ENCODE results near the gene TSHZ3. TPM values are rescaled to one million over a fixed set of nuclear protein-coding genes. Genes with fewer than 3 reads are reported as not detected.

The TSHZ3 gene
- total and polyA plus RNA-seq, 2 of the 8 experiments (the other 6 are each of a cell fraction or from before 2014, with no cell fraction given): 3.1 to 12.3 TPM

GRCh38 chr19:31361728-31362127, 12.5 kb upstream of the TSHZ3 start:
- Histone ChIP-seq H3K79me1 (ENCODE audit: low read depth, low read length) (no peaks in the 10 kb centered on the region), H4K8ac (ENCODE audit: extremely low read depth, insufficient read depth, low read length) (no peak overlapping the region; the same call in 1 of the 2 replicates), H3K23ac (ENCODE audit: insufficient read length) (no peak overlapping the region), H3K14ac (ENCODE audit: insufficient read length) (no peak overlapping the region), H2BK15ac (ENCODE audit: low read length) (no peak overlapping the region), H2BK120ac (replicated peaks; ENCODE audit: low read depth, low read length) (no peak overlapping the region), H3K56ac (replicated peaks; ENCODE audit: insufficient read length, low read depth, low read length) (no peak overlapping the region), H2BK12ac (ENCODE audit: low read depth, low read length) (no peak overlapping the region), H3K4me3 (ENCODE audit: extremely low read depth in 1 of 4, insufficient read depth in 2 of 4, low read depth in 3 of 4, low read length in 4 of 4) (no peak overlapping the region), H3K36me3 (ENCODE audit: control insufficient read depth in 2 of 4, insufficient read depth in 4 of 4, low read length in 3 of 4) (no peaks in the 10 kb centered on the region), H3K4me1 (replicated peaks in 1 of 4; ENCODE audit: control insufficient read depth in 3 of 4, insufficient read depth in 4 of 4, low read length in 3 of 4) (peaks cover 0 to 6% (median 2%) of the 10 kb centered on the region in 4 experiments; a peak in 3 of 7 replicates), H2BK20ac (ENCODE audit: low read length) (no peak overlapping the region), H3K4me2 (ENCODE audit: insufficient read depth in 1 of 2, low read depth in 2 of 2, low read length in 2 of 2) (no peak overlapping the region), H3K79me2 (ENCODE audit: control insufficient read depth in 1 of 2, insufficient read depth in 2 of 2, low read length in 2 of 2) (no peaks in the 10 kb centered on the region), H4K20me1 (replicated peaks in 1 of 2; ENCODE audit: control insufficient read depth in 1 of 2, insufficient read depth in 2 of 2, low read length in 2 of 2) (no peaks in the 10 kb centered on the region), H2AFZ (ENCODE audit: low read length) (no peak overlapping the region), H2AK5ac (ENCODE audit: low read depth, low read length) (no peak overlapping the region), H3K9me3 (ENCODE audit: insufficient read depth in 2 of 2, low read depth in 1 of 2, low read length in 1 of 2) (no peaks in the 10 kb centered on the region), H3K27me3 (replicated peaks in 1 of 4; ENCODE audit: control insufficient read depth in 3 of 4, extremely low read depth in 1 of 4, insufficient read depth in 3 of 4, low read length in 3 of 4) (peaks cover 0 to 11% (median 8%) of the 10 kb centered on the region in 4 experiments; a peak in 5 of 7 replicates), H4K91ac (replicated peaks; ENCODE audit: insufficient read length, low read length) (no peak overlapping the region), H3K9ac (replicated peaks in 1 of 4; ENCODE audit: extremely low read depth in 1 of 4, low read depth in 3 of 4, low read length in 3 of 4) (no peak overlapping the region), H3K23me2 (ENCODE audit: low read depth, low read length) (no peaks in the 10 kb centered on the region; the same call in 1 of the 2 replicates), H2BK5ac (ENCODE audit: low read depth, low read length) (no peak overlapping the region), H4K5ac (ENCODE audit: insufficient read length, low read depth, low read length) (no peak overlapping the region), H3K18ac (ENCODE audit: extremely low read depth, low read length) (no peak overlapping the region), H3K27ac (ENCODE audit: low read depth, low read length) (no peak overlapping the region), H3K4ac (replicated peaks; ENCODE audit: insufficient read length, low read depth, low read length) (no peak overlapping the region)
- ChIA-PET CTCF (ENCODE audit: partially characterized antibody) (interaction anchor here (0.9 to 1.3 kb wide), 3 partner anchors 24 to 261 kb away, joined by 3 to 6 read pairs (median 3); no protein-coding TSS in a partner anchor), POLR2A (ENCODE audit: partially characterized antibody) (interaction anchor here (1.3 kb wide), 1 partner anchor 10 kb away, joined by 8 read pairs; no protein-coding TSS in a partner anchor)
- FAIRE-seq: no peak
- TF ChIP-seq ASH2L (IDR thresholded peaks at IDR 0.05; ENCODE audit: low read length) (no peak), CTCF (IDR thresholded peaks at IDR 0.05; ENCODE audit: control extremely low read depth in 1 of 3, insufficient read depth in 1 of 3, low read depth in 1 of 3, low read length in 3 of 3) (no peak), MAX (IDR thresholded peaks at IDR 0.05) (no peak), TBP (IDR thresholded peaks at IDR 0.05; ENCODE audit: low read depth, low read length) (no peak), GABPA (IDR thresholded peaks at IDR 0.05; ENCODE audit: borderline replicate concordance, insufficient read depth, low read length) (no peak), YY1 (IDR thresholded peaks at IDR 0.05; ENCODE audit: low read depth, low read length) (no peak), SIRT6 (IDR thresholded peaks at IDR 0.05; ENCODE audit: low read length) (no peak), TEAD4 (IDR thresholded peaks at IDR 0.05; ENCODE audit: low read depth, low read length) (no peak), MAFK (IDR thresholded peaks at IDR 0.05; ENCODE audit: low read depth, low read length) (no peak), BACH1 (IDR thresholded peaks at IDR 0.05; ENCODE audit: low read length) (no peak), TAF7 (optimal IDR thresholded peaks at IDR 0.05; ENCODE audit: borderline replicate concordance, low read depth, low read length) (no peak)
- WGBS, 2 experiments (ENCODE audit: extremely low coverage in 1 of 2, insufficient coverage in 1 of 2, insufficient read length in 1 of 2, insufficient replicate concordance in 2 of 2, low coverage in 1 of 2, low lambda C conversion rate in 2 of 2, missing lambda C conversion rate in 1 of 2): 98% methylated on average over 5 of the region's 5 CpGs; no CpG with 5 or more reads in 1 of the 2 experiments
- no peak for DNase-seq (ENCODE audit: low read depth in 1 of 2, low spot score in 2 of 2)
